Stimulated activated CD8-positive, alpha-beta memory T cell treated with anti-CD3 and anti-CD28 coated beads, Interleukin-4, amount 100 ng/mL, for 4 hours (primary cell): ENCODE data around the gene SORCS2.

Experiments used
- DNase-seq, 2 donors: peaks; one replicate each; pipeline ENCODE4 v3.0.0-alpha.2; 2020; ENCODE audit warnings: low read depth in 2 of 2, low spot score in 1 of 2

The SORCS2 gene

DNA sequence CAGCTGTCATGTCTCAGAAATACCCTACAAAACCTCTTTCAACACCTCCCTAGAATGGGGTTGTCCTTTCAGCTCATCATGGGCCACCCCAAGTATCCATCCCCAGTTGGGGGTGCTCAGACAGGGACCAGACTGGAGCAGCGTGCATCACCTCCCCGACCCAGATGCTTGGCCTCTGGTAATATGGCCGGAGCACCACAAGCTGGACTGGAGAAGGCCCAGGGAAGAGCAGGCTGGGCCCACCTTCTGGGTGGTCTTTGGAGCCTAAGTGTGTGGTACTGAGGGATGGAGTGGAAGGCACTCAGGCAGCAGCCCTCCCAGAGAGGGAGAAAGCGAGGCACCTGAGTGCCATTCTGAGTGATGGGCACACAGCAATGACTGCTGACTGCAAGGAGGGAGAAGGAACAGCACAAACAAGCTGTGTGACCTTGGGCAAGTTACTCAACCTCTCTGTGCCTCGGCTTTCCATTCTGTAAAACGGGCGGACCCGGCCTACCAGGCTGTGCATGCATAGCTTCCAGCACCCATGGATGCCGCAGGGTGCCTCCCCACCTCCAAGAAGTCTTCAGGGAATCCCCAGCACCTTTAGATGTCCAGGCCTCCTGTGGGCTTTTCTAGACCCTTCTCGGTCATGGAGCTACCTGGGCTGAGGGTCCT is 519.1 kb downstream of the SORCS2 start:
- DNase-seq, result no peak

DNA sequence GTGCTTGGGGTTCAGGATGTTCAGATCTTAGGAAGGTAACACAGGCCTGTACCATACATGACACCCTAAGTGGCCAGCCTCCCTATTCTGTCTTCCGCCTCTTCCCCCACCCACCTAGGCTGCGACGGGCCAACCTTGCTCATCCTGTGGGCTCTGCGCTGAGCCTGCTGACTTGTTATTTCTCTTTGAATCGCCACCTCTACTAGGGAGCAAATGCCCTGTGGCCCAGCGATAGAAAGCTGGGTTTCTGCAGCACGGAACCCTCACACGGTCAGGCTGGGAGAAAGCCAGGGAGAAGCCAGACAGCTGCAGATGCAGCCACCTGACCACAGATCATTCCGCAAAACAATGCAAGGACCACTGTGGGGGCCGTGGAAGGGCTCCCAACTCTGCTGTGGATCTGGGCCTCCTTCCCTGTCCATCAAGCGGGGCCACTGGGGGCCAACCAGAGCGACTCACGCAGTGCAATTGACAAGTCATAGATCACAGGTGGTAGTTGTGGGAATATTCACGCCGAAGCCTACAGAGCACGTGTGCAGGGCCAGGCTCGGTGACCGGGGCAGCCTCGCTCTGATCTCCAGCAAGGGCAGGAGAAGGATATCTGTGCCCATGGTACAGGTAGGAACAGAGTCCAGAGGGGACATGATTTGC is 519.8 kb downstream of the SORCS2 start:
- no peak for DNase-seq

GRCh38 chr4:7713757-7714156 is 521.4 kb downstream of the SORCS2 start:
- DNase-seq, result no peak

GRCh38 chr4:7714176-7714575 is 521.8 kb downstream of the SORCS2 start:
- DNase-seq, result no peak

DNA sequence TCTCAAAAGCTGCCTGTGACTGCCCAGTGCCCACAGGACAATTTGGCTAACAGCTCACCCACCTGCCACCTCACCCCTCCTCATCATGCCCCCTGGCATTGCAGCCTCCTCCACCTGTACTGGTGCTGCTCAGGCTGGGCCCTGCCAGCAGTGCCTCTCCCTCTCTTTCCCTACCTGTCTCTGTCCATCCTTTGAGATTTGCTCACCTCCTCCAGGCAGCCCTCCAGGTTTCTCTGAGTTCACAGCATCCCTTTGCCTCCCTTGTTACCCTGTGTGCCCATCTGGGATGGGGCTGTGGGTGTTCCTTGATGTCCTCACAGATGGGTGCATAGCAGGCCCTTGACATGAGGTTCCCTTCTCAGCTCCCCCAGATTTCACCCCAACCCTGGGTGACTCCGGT is 522.4 kb downstream of the SORCS2 start:
- DNase-seq, result no peak

- DNase-seq, result no peak
Observed at GRCh38 chr4:7715271-7716009, 523.1 kb downstream of the SORCS2 start.

GRCh38 chr4:7716010-7716721 is 523.8 kb downstream of the SORCS2 start:
- no peak for DNase-seq

- no peak for DNase-seq
Observed at GRCh38 chr4:7717161-7717560, 524.8 kb downstream of the SORCS2 start.

DNA sequence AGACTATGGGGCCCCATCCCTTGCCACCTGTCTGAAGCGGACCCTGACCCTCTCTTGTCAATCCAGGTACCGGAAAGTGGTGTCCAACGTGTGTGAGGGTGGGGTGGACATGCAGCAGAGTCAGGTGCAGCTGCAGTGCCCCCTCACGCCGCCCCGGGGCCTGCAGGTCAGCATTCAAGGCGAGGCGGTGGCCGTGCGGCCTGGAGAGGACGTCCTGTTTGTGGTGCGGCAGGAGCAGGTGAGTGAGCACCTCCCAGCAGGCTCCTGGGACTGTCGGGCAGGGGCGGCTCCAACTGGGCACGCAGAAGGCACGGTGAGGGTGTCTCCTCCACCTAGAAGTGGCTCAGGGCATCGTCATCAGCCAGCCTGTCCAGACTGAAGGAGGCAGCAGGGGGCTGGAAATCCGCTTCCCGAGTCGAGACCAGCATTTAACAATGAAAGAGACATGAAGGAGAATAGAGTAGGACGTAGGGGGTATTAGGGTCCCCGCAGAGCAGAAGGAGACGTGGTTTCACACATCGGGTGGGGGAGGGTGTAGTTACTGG is 525.7 kb downstream of the SORCS2 start:
- DNase-seq, result no peak

DNA sequence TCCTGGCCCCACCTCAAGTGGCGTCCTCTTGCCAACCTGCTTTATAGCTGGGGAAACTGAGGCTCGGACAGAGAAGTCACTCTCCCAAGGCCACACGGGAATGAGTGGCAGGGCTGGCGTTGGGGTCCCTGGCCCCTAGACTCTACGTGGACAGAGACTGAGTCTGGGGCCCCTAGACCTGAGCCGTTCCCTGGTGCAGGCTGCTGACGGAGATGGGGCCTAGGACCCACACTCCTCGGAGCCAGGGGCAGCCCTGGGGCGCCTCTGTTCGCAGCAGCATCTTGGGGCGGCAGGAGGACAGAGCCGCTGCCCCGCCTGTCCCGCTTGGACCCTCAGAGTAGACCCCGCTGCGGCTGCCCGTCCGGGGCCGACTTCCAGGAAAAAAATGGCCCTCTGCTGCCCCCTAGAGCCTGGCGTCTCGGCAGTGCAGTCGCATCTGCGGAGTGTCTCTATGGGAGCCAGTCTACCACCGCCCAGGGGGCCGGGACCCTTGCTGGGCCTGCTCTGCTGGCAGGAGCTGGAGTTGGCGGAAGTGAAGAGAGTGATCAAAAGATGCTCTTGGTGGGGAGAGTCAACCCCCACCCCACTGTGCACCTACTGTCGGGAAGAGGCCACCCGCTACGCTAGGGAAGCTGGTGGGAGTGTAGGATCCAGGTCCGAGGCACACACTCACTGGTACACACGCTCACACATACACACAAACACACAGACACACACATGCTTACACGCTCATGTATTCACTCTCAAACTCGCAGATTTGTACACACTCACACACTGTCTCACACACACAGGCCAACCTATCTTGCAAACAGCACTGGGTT is 527.2 kb downstream of the SORCS2 start:
- peak; percentile 27 to 41 for DNase-seq

GRCh38 chr4:7721984-7722551 is 529.7 kb downstream of the SORCS2 start:
- no peak for DNase-seq

- DNase-seq, result no peak
Observed at GRCh38 chr4:7722766-7723387, 530.5 kb downstream of the SORCS2 start.

- DNase-seq, result no peak
Observed at GRCh38 chr4:7723625-7724024, 531.3 kb downstream of the SORCS2 start.

- no peak for DNase-seq
Observed at GRCh38 chr4:7725951-7726350, 533.6 kb downstream of the SORCS2 start.

GRCh38 chr4:7726665-7727413 is 534.5 kb downstream of the SORCS2 start:
- no peak for DNase-seq

- DNase-seq, result no peak
Observed at GRCh38 chr4:7727749-7728148, 535.4 kb downstream of the SORCS2 start.

DNA sequence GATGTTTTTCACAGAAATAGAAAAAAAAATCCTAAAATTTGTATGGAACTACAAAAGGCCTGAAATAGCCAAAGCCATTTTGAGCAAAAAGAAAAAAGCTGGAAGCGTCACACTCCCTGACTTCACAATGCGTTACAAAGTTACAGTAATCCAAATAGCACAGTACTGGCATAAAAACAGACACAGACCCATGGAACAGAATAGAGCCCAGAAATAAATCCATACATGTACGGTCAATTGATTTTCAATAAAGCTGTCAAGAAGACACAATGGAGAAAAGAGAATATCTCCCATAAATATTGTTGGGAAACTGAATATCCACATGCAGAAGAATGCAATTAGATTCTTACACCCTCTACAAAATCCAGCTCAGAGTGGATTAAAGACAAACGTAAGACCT is 539.1 kb downstream of the SORCS2 start:
- no peak for DNase-seq

GRCh38 chr4:7732263-7732662 is 539.9 kb downstream of the SORCS2 start:
- no peak for DNase-seq

DNA sequence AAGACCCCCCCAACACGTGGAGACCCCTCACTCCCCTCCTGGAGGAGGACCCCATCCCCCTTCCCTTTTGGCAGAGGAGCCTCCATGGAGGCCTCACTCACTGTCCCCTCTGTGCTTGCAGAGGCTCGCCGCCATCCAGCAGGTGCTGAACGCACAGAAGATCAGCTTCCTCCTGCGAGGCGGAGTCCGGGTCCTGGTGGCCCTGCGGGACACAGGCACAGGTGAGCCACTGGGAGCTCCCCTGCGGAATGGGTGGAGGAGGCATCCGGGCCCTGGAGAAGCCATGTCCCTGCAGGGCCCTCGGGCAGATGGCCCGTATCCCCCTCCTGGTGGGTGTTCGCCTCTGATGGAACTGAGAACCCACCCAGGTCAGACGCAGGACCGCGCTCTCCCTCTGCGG is 540.9 kb downstream of the SORCS2 start:
- no peak for DNase-seq
